Activated CD4-positive, alpha-beta T cell treated with anti-CD3 and anti-CD28 coated beads, Interleukin-2, amount 10 ng/mL, durations not matched to agents 7 days and 5 days (primary cell): ENCODE results near the gene CD70. TPM values are rescaled to one million over a fixed set of nuclear protein-coding genes. Genes with fewer than 3 reads are reported as not detected.
"Not testable (repeated sequence)": the region's sequence is repeated elsewhere in the genome, so short reads cannot be mapped to it uniquely, and the experiment has no call there.

Experiments used
- CTCF ChIA-PET: fragments of 350-600 bp; sonication (Branson Sonifier 250); formaldehyde crosslinking; loops from one replicate; lab custom pipeline; 2021; ENCODE audit warnings: antibody characterized with exemption; lab: Charles Lee
- POLR2A ChIA-PET: fragments of 350-600 bp; sonication (Branson Sonifier 250); formaldehyde crosslinking; loops from one replicate; lab custom pipeline; 2021; ENCODE audit warnings: antibody characterized with exemption; lab: Charles Lee
- DNase-seq: peaks from one replicate; pipeline ENCODE4 v3.0.0-alpha.2; 2020
- H3K27ac Mint-ChIP-seq: one replicate; pipeline ENCODE4 v1.8.0; 2021; ENCODE audit warnings: mild to moderate bottlenecking, moderate library complexity, mixed read lengths
- H3K27me3 Mint-ChIP-seq: one replicate; pipeline ENCODE4 v1.8.0; 2021; ENCODE audit warnings: mixed read lengths
- H3K36me3 Mint-ChIP-seq: one replicate; pipeline ENCODE4 v1.8.0; 2021; ENCODE audit warnings: low read depth, mixed read lengths
- H3K4me1 Mint-ChIP-seq: one replicate; pipeline ENCODE4 v1.8.0; 2021; ENCODE audit warnings: mixed read lengths
- H3K4me3 Mint-ChIP-seq: one replicate; pipeline ENCODE4 v1.8.0; 2021; ENCODE audit warnings: mild to moderate bottlenecking, moderate library complexity, mixed read lengths
- H3K9me3 Mint-ChIP-seq: one replicate; pipeline ENCODE4 v1.8.0; 2021; ENCODE audit warnings: mixed read lengths
- total RNA-seq, 2 experiments: library from RNA; stranded (reverse); gene quantifications; one replicate each; pipeline ENCODE4 v1.2.3, GENCODE V29; 2021

CD70 gene
- total RNA-seq, 2 experiments from 2014 or later: 12.6 to 12.9 TPM

DNA sequence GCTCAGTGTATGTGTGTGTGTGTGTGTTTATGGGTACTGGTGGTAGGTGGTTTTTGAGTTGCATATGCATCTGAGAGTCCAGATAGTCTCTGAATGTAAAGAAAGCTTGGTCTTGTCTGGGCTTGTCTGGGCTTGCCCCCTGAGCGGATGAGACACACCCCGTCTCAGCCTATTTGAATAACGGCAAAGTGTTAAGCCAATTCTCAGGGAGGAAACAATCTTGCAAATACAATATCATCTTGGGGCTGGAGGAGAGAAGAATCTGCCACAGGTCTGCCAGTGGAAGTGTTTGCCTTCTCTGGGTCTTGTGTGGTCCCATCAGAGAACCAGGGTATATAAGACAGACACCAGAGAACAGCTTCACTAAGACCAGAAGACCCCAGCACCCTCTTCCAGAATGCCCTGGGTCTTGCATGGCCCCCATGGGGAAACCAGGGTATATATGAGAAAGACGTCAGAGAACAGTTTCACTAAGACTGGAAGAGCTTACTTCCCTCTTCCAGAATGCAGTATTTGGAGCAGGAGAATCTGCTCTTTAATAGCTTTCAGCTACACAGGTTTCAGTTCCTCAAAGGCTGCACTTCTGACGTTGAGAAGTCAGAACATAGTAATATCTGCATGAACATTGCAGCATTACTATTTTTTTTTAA lies 13.3 kb downstream of the CD70 start:
- CTCF ChIA-PET: interaction anchor here (0.9 to 1.2 kb wide), 3 partner anchors 10 to 286 kb away, joined by 3 to 4 read pairs (median 4); no protein-coding TSS in a partner anchor
- Mint-ChIP-seq H3K27ac (no peak overlapping the region), H3K4me3 (no peak overlapping the region), H3K4me1 (peaks cover 9% of the 10 kb centered on the region), H3K27me3 (peaks cover 4% of the 10 kb centered on the region), H3K9me3 (no peaks in the 10 kb centered on the region), H3K36me3 (no peaks in the 10 kb centered on the region)
- POLR2A ChIA-PET: interaction anchor here (0.6 kb wide), 1 partner anchor 147 kb away, joined by 10 read pairs; no protein-coding TSS in a partner anchor
- DNase-seq: peak; percentile 21

DNA sequence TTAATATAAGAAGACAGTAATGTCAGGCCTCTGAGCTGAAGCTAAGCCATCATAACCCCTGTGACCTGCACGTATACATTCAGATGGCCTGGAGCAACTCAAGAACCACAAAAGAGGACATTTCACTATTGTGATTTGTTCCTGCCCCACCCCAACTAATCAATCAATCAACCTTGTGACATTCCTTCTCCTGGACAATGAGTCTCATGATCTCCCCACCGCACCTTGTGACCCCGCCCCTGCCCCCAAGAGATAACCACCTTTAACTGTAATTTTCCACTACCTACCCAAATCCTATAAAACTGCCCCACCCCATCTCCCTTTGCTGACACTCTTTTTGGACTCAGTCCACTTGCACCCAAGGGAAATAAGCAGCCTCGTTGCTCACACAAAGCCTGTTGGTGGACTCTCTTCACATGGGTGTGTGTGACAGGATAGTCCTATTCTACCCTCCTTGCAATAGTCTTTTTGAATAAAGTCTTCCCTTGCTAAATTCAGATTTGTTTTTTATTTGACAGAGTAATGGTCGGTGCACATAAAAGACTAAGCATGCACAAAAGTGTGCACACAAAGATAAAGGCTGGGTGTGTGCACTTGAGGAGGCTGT lies 14.0 kb downstream of the CD70 start:
- no peak overlapping the region for H3K27ac Mint-ChIP-seq
- H3K27me3 Mint-ChIP-seq: peaks cover 6% of the 10 kb centered on the region
- H3K4me1 Mint-ChIP-seq: peaks cover 9% of the 10 kb centered on the region
- DNase-seq: no peak
- POLR2A ChIA-PET: interaction anchor here (0.6 kb wide), 1 partner anchor 146 kb away, joined by 10 read pairs; no protein-coding TSS in a partner anchor
- H3K36me3 Mint-ChIP-seq: no peaks in the 10 kb centered on the region
- no peaks in the 10 kb centered on the region for H3K9me3 Mint-ChIP-seq
- no peak overlapping the region for H3K4me3 Mint-ChIP-seq
- CTCF ChIA-PET: interaction anchor here (0.9 to 1.2 kb wide), 3 partner anchors 10 to 287 kb away, joined by 3 to 4 read pairs (median 4); no protein-coding TSS in a partner anchor

DNA sequence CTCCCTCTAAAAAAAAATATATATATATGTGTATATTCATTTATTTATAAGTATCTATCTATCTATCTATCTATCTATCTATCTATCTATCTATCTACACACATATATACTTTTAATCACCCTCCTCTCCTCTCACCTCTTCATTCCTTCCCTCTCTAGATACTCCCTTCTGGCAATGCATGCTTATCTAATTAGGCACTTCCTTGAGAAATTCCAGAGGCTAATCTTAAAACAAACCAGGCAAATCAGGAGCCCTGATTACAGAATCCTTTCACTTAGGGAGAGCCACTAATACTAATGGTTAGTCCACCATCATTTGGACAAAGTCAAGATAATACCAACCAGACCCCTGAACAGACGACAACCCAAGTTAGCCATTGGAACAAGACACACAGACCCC lies 17.6 kb downstream of the CD70 start:
- CTCF ChIA-PET: interaction anchor here (1.8 kb wide), 1 partner anchor 14 kb away, joined by 3 read pairs; no protein-coding TSS in a partner anchor

DNA sequence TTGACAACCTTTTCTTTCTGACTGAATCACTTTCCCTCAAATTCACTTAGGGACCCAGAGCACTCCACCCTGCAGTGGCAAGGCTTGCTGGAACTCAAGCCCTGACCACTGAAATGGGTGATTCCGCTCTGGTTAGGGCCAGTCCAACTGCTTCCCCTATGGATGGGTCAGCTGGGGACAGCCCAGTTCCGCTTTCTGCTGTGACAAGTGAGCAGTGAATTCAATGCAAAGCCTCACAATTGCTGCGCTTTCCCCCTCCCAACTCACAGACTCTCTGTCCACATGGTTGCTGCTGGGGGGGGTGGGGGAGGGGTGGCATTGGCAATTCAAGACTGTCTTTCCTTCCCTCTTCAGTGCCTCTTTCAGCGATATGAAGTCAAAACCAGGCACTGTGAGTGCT lies 18.7 kb downstream of the CD70 start:
- Mint-ChIP-seq H3K4me1 (no peaks in the 10 kb centered on the region), H3K36me3 (no peaks in the 10 kb centered on the region), H3K27ac (no peak overlapping the region), H3K27me3 (peaks cover 26% of the 10 kb centered on the region), H3K4me3 (no peak overlapping the region), H3K9me3 (peaks cover 3% of the 10 kb centered on the region)
- ChIA-PET POLR2A (no interaction called here), CTCF (no interaction called here)
- DNase-seq: no peak

More for the DNA sequence above, 17.6 kb downstream of the CD70 start:
- Mint-ChIP-seq H3K9me3 (peaks cover 3% of the 10 kb centered on the region), H3K27ac (no peak overlapping the region), H3K36me3 (no peaks in the 10 kb centered on the region), H3K27me3 (peaks cover 16% of the 10 kb centered on the region), H3K4me3 (no peak overlapping the region), H3K4me1 (peaks cover 4% of the 10 kb centered on the region)
- POLR2A ChIA-PET: no interaction called here
- DNase-seq: no peak

DNA sequence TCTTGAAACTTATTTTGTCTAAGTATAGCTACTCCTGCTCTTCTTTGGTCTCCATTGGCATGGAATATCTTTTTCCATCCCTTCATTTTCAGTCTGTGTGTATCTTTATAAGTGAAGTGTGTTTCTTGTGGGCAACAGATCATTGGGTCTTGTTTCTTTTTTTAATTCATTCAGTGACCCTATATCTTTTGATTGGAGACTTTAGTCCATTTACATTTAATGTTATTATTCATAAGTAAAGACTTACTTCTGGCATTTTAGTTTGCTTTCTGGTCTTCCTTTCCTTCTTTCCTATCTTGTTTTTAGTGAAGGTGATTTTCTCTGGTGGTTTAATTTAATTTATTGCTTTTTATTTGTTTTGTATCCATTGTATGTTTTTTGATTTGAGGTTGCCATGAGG lies 19.8 kb downstream of the CD70 start:
- no peaks in the 10 kb centered on the region for H3K36me3 Mint-ChIP-seq
- ChIA-PET CTCF (no interaction called here), POLR2A (no interaction called here)
- no peak for DNase-seq
- H3K4me1 Mint-ChIP-seq: no peaks in the 10 kb centered on the region
- no peak overlapping the region for H3K27ac Mint-ChIP-seq
- peaks cover 29% of the 10 kb centered on the region for H3K27me3 Mint-ChIP-seq
- no peak overlapping the region for H3K4me3 Mint-ChIP-seq
- peaks cover 3% of the 10 kb centered on the region for H3K9me3 Mint-ChIP-seq

DNA sequence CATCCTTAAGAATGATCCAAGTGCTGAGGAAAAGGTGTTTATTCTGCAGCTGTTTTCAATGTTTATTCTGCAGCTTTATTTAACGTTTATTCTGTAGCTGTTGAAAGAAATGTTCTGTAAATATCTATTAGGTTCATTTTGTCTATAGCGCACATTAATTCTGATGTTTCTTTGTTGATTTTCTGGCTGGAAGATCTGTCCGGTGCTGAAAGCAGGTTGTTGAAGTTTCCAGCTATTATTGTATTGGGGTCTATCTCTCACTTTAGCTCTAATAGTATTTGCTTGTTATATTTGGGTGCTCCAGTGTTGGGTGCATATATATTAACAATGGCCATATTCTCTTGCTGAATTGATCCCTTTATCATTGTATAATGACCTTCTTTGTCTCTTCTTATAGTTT lies 20.2 kb downstream of the CD70 start:
- peaks cover 3% of the 10 kb centered on the region for H3K9me3 Mint-ChIP-seq
- H3K27ac Mint-ChIP-seq: no peak overlapping the region
- no peaks in the 10 kb centered on the region for H3K36me3 Mint-ChIP-seq
- POLR2A ChIA-PET: no interaction called here
- H3K4me3 Mint-ChIP-seq: no peak overlapping the region
- CTCF ChIA-PET: no interaction called here
- H3K27me3 Mint-ChIP-seq: peaks cover 29% of the 10 kb centered on the region
- no peaks in the 10 kb centered on the region for H3K4me1 Mint-ChIP-seq
- DNase-seq: no peak

- CTCF ChIA-PET: no interaction called here
Measured at GRCh38 chr19:6568816-6569215, 22.1 kb downstream of the CD70 start.

DNA sequence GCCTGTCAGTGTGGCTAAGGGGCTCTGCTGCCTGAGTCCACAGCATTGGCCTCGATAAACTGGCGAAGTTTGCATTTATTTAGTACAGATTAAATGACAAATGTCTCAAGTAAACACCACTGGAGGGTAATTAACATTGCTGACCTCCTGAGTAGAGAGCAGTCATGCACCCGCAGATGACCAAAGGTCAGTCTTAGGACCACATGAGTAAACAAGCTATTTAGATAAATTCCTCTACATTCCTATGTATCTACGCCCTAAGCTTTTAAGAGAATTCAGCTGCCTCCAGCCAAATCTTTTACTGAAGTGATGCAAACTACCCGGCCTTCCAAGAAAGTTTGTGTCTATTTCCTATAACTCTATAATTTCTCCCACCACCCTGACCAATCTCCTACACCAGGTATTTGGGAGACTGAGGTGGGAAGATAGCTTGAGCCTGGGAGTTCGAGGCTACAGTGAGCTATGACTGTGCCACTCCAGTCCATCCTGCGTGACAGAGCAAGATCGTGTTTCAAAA lies 22.9 kb downstream of the CD70 start:
- Mint-ChIP-seq H3K4me1 (no peaks in the 10 kb centered on the region), H3K36me3 (no peaks in the 10 kb centered on the region), H3K9me3 (peaks cover 16% of the 10 kb centered on the region), H3K27ac (no peak overlapping the region), H3K27me3 (peaks cover 39% of the 10 kb centered on the region), H3K4me3 (no peak overlapping the region)
- DNase-seq: no peak
- ChIA-PET CTCF (interaction anchor here (1.2 kb wide), 1 partner anchor 16 kb away, joined by 4 read pairs; no protein-coding TSS in a partner anchor), POLR2A (no interaction called here)

More at GRCh38 chr19:6568816-6569215, 22.1 kb downstream of the CD70 start:
- Mint-ChIP-seq H3K9me3 (peaks cover 15% of the 10 kb centered on the region), H3K4me3 (no peak overlapping the region), H3K27ac (no peak overlapping the region), H3K36me3 (no peaks in the 10 kb centered on the region), H3K27me3 (peaks cover 36% of the 10 kb centered on the region), H3K4me1 (no peaks in the 10 kb centered on the region)
- POLR2A ChIA-PET: no interaction called here
- no peak for DNase-seq

- CTCF ChIA-PET: interaction anchor here (0.7 kb wide), 1 partner anchor 15 kb away, joined by 3 read pairs; no protein-coding TSS in a partner anchor
- DNase-seq, H3K4me3 Mint-ChIP-seq, H3K4me1 Mint-ChIP-seq, H3K27ac Mint-ChIP-seq, POLR2A ChIA-PET, H3K36me3 Mint-ChIP-seq: not testable (repeated sequence)
- Mint-ChIP-seq H3K9me3 (peaks cover 16% of the 10 kb centered on the region), H3K27me3 (peaks cover 41% of the 10 kb centered on the region)
Measured at GRCh38 chr19:6566727-6567126, 24.2 kb downstream of the CD70 start.

DNA sequence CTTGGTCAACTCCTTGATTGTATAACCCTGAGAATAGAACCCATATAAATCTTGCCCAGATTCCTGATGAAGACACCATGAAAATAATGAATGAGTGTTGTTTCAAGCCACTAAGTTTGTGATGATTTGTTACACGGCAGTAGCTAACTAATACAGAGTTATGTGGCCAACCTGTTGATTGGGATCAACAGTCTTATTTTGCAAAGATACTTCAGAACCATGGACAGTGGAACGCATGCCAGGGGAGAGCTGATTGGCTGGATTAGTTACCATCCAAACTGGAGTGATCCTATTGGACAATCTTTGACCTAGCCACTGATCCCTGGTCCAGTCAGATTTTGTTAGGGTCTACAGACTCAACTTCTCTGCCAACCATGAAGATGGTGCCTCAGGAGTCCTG lies 26.6 kb downstream of the CD70 start:
- Mint-ChIP-seq H3K4me3 (no peak overlapping the region), H3K9me3 (peaks cover 12% of the 10 kb centered on the region), H3K4me1 (no peaks in the 10 kb centered on the region), H3K27ac (no peak overlapping the region), H3K36me3 (no peaks in the 10 kb centered on the region), H3K27me3 (peaks cover 30% of the 10 kb centered on the region)
- DNase-seq: peak; percentile 47
- CTCF ChIA-PET: interaction anchor here (0.6 to 1.5 kb wide), 2 partner anchors 9 to 634 kb away, joined by 4 to 5 read pairs; no protein-coding TSS in a partner anchor
- POLR2A ChIA-PET: no interaction called here

DNA sequence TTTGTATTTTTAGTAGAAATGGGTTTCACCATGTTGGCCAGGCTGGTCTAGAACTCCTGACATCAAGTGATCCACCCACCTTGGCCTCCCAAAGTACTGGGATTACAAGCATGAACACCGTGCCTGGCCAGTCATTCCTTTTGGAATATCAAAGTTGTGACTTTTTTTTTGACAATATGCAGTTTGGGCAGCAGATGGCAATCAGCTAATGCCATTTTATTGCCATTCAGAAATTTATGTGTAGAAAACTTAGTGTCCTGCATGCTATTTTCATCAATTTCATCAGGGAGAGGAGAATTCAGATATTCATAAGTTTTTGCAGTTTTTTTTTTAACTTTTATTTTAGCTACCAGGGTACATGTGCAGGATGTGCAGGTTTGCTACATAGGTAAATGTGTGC lies 28.5 kb downstream of the CD70 start:
- DNase-seq, H3K36me3 Mint-ChIP-seq, H3K4me3 Mint-ChIP-seq, H3K27ac Mint-ChIP-seq, POLR2A ChIA-PET, H3K4me1 Mint-ChIP-seq: not testable (repeated sequence)
- Mint-ChIP-seq H3K27me3 (peaks cover 21% of the 10 kb centered on the region), H3K9me3 (peaks cover 12% of the 10 kb centered on the region)
- CTCF ChIA-PET: interaction anchor here (0.7 kb wide), 1 partner anchor 81 kb away, joined by 3 read pairs; the partner anchor contains the start of gene DENND1C

DNA sequence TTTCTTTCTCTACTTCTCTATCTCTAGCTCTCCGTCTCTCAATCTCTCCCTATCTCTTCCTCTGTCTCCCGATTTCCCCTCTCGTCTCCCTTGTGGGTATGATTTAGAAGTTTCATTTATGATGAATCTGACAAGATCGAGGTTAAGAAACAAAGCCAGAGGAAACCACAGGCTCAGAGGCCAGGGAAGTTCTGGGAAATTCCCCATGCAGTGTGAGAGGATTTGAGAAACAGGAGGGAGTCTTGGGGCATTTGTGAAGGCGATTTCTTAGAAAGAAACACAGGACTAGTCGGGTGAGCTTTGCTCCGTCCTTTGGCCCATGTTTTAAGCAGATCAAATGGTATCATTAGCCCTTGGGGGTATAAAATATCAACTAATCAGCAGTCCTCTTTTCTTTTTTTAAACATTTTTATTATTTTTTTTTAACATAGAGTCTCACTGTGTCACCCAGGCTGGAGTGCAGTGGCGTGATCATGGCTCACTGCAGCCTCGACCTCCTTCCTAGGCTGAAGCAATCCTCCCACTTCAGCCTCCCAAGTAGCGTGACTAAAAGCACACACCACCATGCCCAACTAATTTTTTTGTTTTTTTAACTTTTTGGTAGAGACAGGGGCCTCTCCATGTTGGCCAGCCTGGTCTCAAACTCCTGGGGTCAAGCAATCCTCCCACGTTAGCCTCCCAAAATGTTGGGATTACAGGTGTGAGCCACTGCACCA lies 34.3 kb downstream of the CD70 start:
- ChIA-PET POLR2A (no interaction called here), CTCF (interaction anchor here (0.7 kb wide), 1 partner anchor 17 kb away, joined by 3 read pairs; no protein-coding TSS in a partner anchor)
- no peaks in the 10 kb centered on the region for H3K36me3 Mint-ChIP-seq
- no peak overlapping the region for H3K4me3 Mint-ChIP-seq
- H3K9me3 Mint-ChIP-seq: no peaks in the 10 kb centered on the region
- H3K27ac Mint-ChIP-seq: no peak overlapping the region
- no peaks in the 10 kb centered on the region for H3K27me3 Mint-ChIP-seq
- peaks cover 8% of the 10 kb centered on the region for H3K4me1 Mint-ChIP-seq
- DNase-seq: no peak
